PC-3 (cell line): ENCODE measurements around the gene HNMT.

ENCODE experiments used
- CTCF ChIP-seq: fragments of 300-600 bp; sonication (generic); conservative IDR thresholded peaks from 2 replicates; pipeline ENCODE4 v1.5.1; 2017; ENCODE audit warnings: antibody characterized with exemption, low read depth, mild to moderate bottlenecking, low read length
- EZH2 ChIP-seq: fragments of 300-600 bp; sonication (generic); IDR thresholded peaks from one replicate; pipeline ENCODE4 v1.6.1; 2017; ENCODE audit warnings: antibody characterized with exemption, mild to moderate bottlenecking, low read length; ENCODE audit not compliant: unreplicated experiment

GRCh38 chr2:138036522-138036921 lies 72.2 kb downstream of the HNMT start:
- TF ChIP-seq EZH2 (no peak), CTCF (no peak)
